ENCODE data around the gene NPIPA1.
"Not testable (repeated sequence)": the region's sequence is repeated elsewhere in the genome, so short reads cannot be mapped to it uniquely, and the experiment has no call there.

The NPIPA1 gene

GRCh38 chr16:14937143-14937542 is at the start of gene NPIPA1:
Gene NPIPA1 (plus strand): TSS chr16:14937443. CDS start chr16:14937443, 0 bp downstream.
- not testable (repeated sequence) for DNase-seq

- not testable (repeated sequence) for DNase-seq
Measured at GRCh38 chr16:14892111-14892510, 45.1 kb upstream of the NPIPA1 start.

- DNase-seq = not testable (repeated sequence)
Measured at GRCh38 chr16:14895382-14895781, 41.9 kb upstream of the NPIPA1 start.

- DNase-seq = not testable (repeated sequence)
Measured at GRCh38 chr16:14896023-14896422, 41.2 kb upstream of the NPIPA1 start.

GRCh38 chr16:14897006-14897664 is 40.1 kb upstream of the NPIPA1 start:
- DNase-seq = not testable (repeated sequence)

GRCh38 chr16:14898162-14898561 is 39.1 kb upstream of the NPIPA1 start:
- not testable (repeated sequence) for DNase-seq

- DNase-seq = peak; percentile 27
Measured at GRCh38 chr16:14903191-14903957, 33.9 kb upstream of the NPIPA1 start.

GRCh38 chr16:14909744-14910143 is 27.5 kb upstream of the NPIPA1 start:
- not testable (repeated sequence) for DNase-seq

GRCh38 chr16:14910833-14911629 is 26.2 kb upstream of the NPIPA1 start:
- DNase-seq = not testable (repeated sequence)

- peak; percentile 51 for DNase-seq
Measured at GRCh38 chr16:14911954-14912353, 25.3 kb upstream of the NPIPA1 start.

- DNase-seq = not testable (repeated sequence)
Measured at GRCh38 chr16:14912588-14912987, 24.7 kb upstream of the NPIPA1 start.

- not testable (repeated sequence) for DNase-seq
Measured at GRCh38 chr16:14918504-14918903, 18.7 kb upstream of the NPIPA1 start.

- not testable (repeated sequence) for DNase-seq
Measured at GRCh38 chr16:14919837-14920600, 17.2 kb upstream of the NPIPA1 start.

GRCh38 chr16:14922285-14922684 is 15.0 kb upstream of the NPIPA1 start:
- not testable (repeated sequence) for DNase-seq

GRCh38 chr16:14922968-14923367 is 14.3 kb upstream of the NPIPA1 start:
- DNase-seq = not testable (repeated sequence)

GRCh38 chr16:14923394-14924088 is 13.7 kb upstream of the NPIPA1 start:
- not testable (repeated sequence) for DNase-seq

- DNase-seq = not testable (repeated sequence)
Measured at GRCh38 chr16:14924359-14924758, 12.9 kb upstream of the NPIPA1 start.

- not testable (repeated sequence) for DNase-seq
Measured at GRCh38 chr16:14924982-14925381, 12.3 kb upstream of the NPIPA1 start.

- not testable (repeated sequence) for DNase-seq
Measured at GRCh38 chr16:14928064-14928714, 9.1 kb upstream of the NPIPA1 start.

- DNase-seq = not testable (repeated sequence)
Measured at GRCh38 chr16:14929176-14929575, 8.1 kb upstream of the NPIPA1 start.

GRCh38 chr16:14930246-14930645 is 7.0 kb upstream of the NPIPA1 start:
- not testable (repeated sequence) for DNase-seq
